Measurements from ENCODE around the gene CLECL1. TPM values are rescaled to one million over a fixed set of nuclear protein-coding genes. Genes with fewer than 3 reads are reported as not detected.

CLECL1 gene
- total and polyA plus RNA-seq, 2 of the 4 experiments (the other 2 are of a cell fraction), result not detected

DNA sequence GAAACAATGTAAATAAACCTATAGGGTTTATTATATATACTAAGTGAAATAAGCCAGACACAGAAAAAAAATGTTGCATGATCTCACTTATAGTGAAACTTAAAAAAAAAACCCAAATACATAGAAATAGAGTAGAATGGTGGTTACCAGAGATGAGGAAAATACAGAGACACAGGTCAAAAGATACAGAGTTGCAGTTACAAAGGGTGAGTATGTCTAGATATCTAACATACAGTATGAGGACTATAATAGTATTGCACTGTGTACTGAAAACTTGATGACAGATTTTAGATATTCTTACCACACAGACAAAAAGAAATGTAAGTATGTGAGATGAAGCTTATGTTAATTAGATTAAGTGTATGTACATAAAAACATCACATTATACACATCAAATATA is 35.3 kb downstream of the CLECL1 start:
- Histone ChIP-seq H3K36me3 (ENCODE audit: control insufficient read depth, insufficient read depth, low read length) (peaks cover 4% of the 10 kb centered on the region; the same call in 1 of the 2 replicates), H4K91ac (ENCODE audit: insufficient read depth, low read depth, low read length) (no peak overlapping the region), H3K4me2 (ENCODE audit: low read depth, low read length) (no peak overlapping the region), H3K23ac (ENCODE audit: low read depth, low read length) (no peak overlapping the region), H4K5ac (ENCODE audit: low read depth, low read length) (no peak overlapping the region), H3K14ac (replicated peaks; ENCODE audit: low read depth, low read length) (no peak overlapping the region), H2BK5ac (ENCODE audit: low read depth, low read length, poor library complexity, severe bottlenecking) (no peak overlapping the region), H4K8ac (ENCODE audit: low read depth in 2 of 2, low read length in 2 of 2) (no peak overlapping the region), H2AK9ac (replicated peaks; ENCODE audit: low read depth, low read length, poor library complexity) (no peak overlapping the region), H3K9ac (ENCODE audit: low read depth, low read length) (no peak overlapping the region), H3K9me1 (ENCODE audit: insufficient read depth, low read length) (no peaks in the 10 kb centered on the region), H2BK120ac (ENCODE audit: low read depth, low read length) (no peak overlapping the region), H3K18ac (ENCODE audit: low read depth, low read length) (no peak overlapping the region), H4K20me1 (ENCODE audit: insufficient read depth, low read length) (no peaks in the 10 kb centered on the region), H3K27me3 (ENCODE audit: control insufficient read depth, insufficient read depth, low read length) (no peaks in the 10 kb centered on the region), H3K27ac (ENCODE audit: insufficient read depth, low read length) (no peak overlapping the region), H3K4me3 (ENCODE audit: insufficient read depth, low read depth, low read length) (no peak overlapping the region), H3K56ac (ENCODE audit: extremely low read depth, insufficient read depth, low read length) (no peak overlapping the region), H3K9me3 (ENCODE audit: control insufficient read depth, insufficient read depth, low read length) (no peaks in the 10 kb centered on the region), H2AK5ac (ENCODE audit: low read depth, low read length) (no peak overlapping the region), H3K4me1 (ENCODE audit: control insufficient read depth, insufficient read depth, low read length) (peaks cover 1% of the 10 kb centered on the region; the same call in 1 of the 2 replicates), H2BK20ac (ENCODE audit: low read depth, low read length) (no peak overlapping the region), H2BK15ac (ENCODE audit: low read depth, low read length) (no peak overlapping the region), H3K4ac (ENCODE audit: low read depth, low read length) (no peak overlapping the region), H3K79me1 (ENCODE audit: low read depth in 1 of 2, low read length in 2 of 2) (no peaks in the 10 kb centered on the region), H2AFZ (replicated peaks; ENCODE audit: low read length, poor library complexity) (no peak overlapping the region)
- no peak for DNase-seq
- POLR2A ChIA-PET (ENCODE audit: unreplicated experiment), result no interaction called here
- dilution Hi-C loops (cut with HindIII; ENCODE audit: low sequenced_read_pairs, unreplicated experiment), result no loop called here
- CTCF ChIA-PET, result interaction anchor here (2.8 kb wide), 1 partner anchor 11 kb away, joined by 14 read pairs; no protein-coding TSS in a partner anchor
- intact Hi-C loops (cut with micrococcal nuclease), result loop anchor here (2.0 kb wide), 1 partner anchor 47 kb away; no protein-coding TSS in a partner anchor
- ATAC-seq (ENCODE audit: low read depth), result no peak
- in situ Hi-C loops (cut with MboI; ENCODE audit: low sequenced_read_pairs), result no loop called here
- TF ChIP-seq RAD21 (IDR thresholded peaks at IDR 0.05; ENCODE audit: low read length), result no peak
- TF ChIP-seq CEBPB (IDR thresholded peaks at IDR 0.05; ENCODE audit: low read depth, low read length), result no peak
- no peak for TF ChIP-seq BHLHE40 (IDR thresholded peaks at IDR 0.05; ENCODE audit: low read depth, low read length)
- no peak for TF ChIP-seq RFX5 (IDR thresholded peaks at IDR 0.05; ENCODE audit: low read depth, low read length)
- TF ChIP-seq MXI1 (IDR thresholded peaks at IDR 0.05; ENCODE audit: borderline replicate concordance, low read depth, low read length), result no peak
- no peak for TF ChIP-seq POLR2A (IDR thresholded peaks at IDR 0.05; ENCODE audit: low read depth, low read length)
- no peak for TF ChIP-seq RCOR1 (IDR thresholded peaks at IDR 0.05; ENCODE audit: insufficient replicate concordance, low read length)
- no peak for TF ChIP-seq USF2 (IDR thresholded peaks at IDR 0.05; ENCODE audit: low read depth, low read length)
- TF ChIP-seq MAFK (IDR thresholded peaks at IDR 0.05; ENCODE audit: low read depth, low read length), result no peak
- no peak for TF ChIP-seq FOS (IDR thresholded peaks at IDR 0.05; ENCODE audit: low read depth, low read length)
- no peak for TF ChIP-seq MAZ (IDR thresholded peaks at IDR 0.05; ENCODE audit: borderline replicate concordance, low read depth, low read length)
- no peak for TF ChIP-seq NFE2L2 (IDR thresholded peaks at IDR 0.05; ENCODE audit: low read depth, low read length)
- TF ChIP-seq CHD1 (IDR thresholded peaks at IDR 0.05; ENCODE audit: low read depth, low read length), result no peak
- BruUV-seq (replicated peaks), result no TSS peak
